ENCODE results near the gene HSH2D.
A peak's percentile ranks its signal among the peaks of the same experiment; 100 is the strongest.

Gene HSH2D

GRCh38 chr19:16199275-16199932, 55.9 kb downstream of the HSH2D start:
- no peaks in the 10 kb centered on the region for H3K27me3 ChIP-seq (ENCODE audit: control insufficient read depth, insufficient read depth, low read length)
- H3K4me1 ChIP-seq (ENCODE audit: control insufficient read depth, insufficient read depth, low read length), result peaks cover 41% of the 10 kb centered on the region
- no peaks in the 10 kb centered on the region for H3K9me3 ChIP-seq (replicated peaks; ENCODE audit: low read length)
- peak overlapping the region; percentile 96 for H3K4me3 ChIP-seq (ENCODE audit: low read length)
- peaks cover 32% of the 10 kb centered on the region for H3K36me3 ChIP-seq (ENCODE audit: insufficient read depth, low read length)
- H3K4me2 ChIP-seq (ENCODE audit: low read length), result peak overlapping the region; percentile 82
- H3K9ac ChIP-seq (ENCODE audit: low read depth, low read length), result peak overlapping the region; percentile 96

- peaks cover 38% of the 10 kb centered on the region for H3K36me3 ChIP-seq (ENCODE audit: insufficient read depth, low read length)
- peak overlapping the region; percentile 82 for H3K4me2 ChIP-seq (ENCODE audit: low read length)
- no peaks in the 10 kb centered on the region for H3K9me3 ChIP-seq (replicated peaks; ENCODE audit: low read length)
- H3K27me3 ChIP-seq (ENCODE audit: control insufficient read depth, insufficient read depth, low read length), result no peaks in the 10 kb centered on the region
- H3K4me3 ChIP-seq (ENCODE audit: low read length), result peak overlapping the region; percentile 96
- no peak overlapping the region for H3K9ac ChIP-seq (ENCODE audit: low read depth, low read length)
- peaks cover 37% of the 10 kb centered on the region for H3K4me1 ChIP-seq (ENCODE audit: control insufficient read depth, insufficient read depth, low read length)
Measured at GRCh38 chr19:16200038-16201010, 56.8 kb downstream of the HSH2D start.

- H3K9ac ChIP-seq (ENCODE audit: low read depth, low read length), result no peak overlapping the region
- no peak overlapping the region for H3K4me3 ChIP-seq (ENCODE audit: low read length)
- no peak overlapping the region for H3K4me2 ChIP-seq (ENCODE audit: low read length)
- H3K36me3 ChIP-seq (ENCODE audit: insufficient read depth, low read length), result peaks cover 44% of the 10 kb centered on the region
- H3K27me3 ChIP-seq (ENCODE audit: control insufficient read depth, insufficient read depth, low read length), result no peaks in the 10 kb centered on the region
- peaks cover 31% of the 10 kb centered on the region for H3K4me1 ChIP-seq (ENCODE audit: control insufficient read depth, insufficient read depth, low read length)
- no peaks in the 10 kb centered on the region for H3K9me3 ChIP-seq (replicated peaks; ENCODE audit: low read length)
Measured at GRCh38 chr19:16201011-16201391, 57.5 kb downstream of the HSH2D start.

GRCh38 chr19:16202320-16203255, 59.1 kb downstream of the HSH2D start:
- Histone ChIP-seq H3K27me3 (ENCODE audit: control insufficient read depth, insufficient read depth, low read length) (no peaks in the 10 kb centered on the region), H3K4me3 (ENCODE audit: low read length) (no peak overlapping the region), H3K9ac (ENCODE audit: low read depth, low read length) (no peak overlapping the region), H3K9me3 (replicated peaks; ENCODE audit: low read length) (no peaks in the 10 kb centered on the region), H3K36me3 (ENCODE audit: insufficient read depth, low read length) (peaks cover 57% of the 10 kb centered on the region), H3K4me2 (ENCODE audit: low read length) (no peak overlapping the region), H3K4me1 (ENCODE audit: control insufficient read depth, insufficient read depth, low read length) (peaks cover 18% of the 10 kb centered on the region)

GRCh38 chr19:16203256-16204004, 59.9 kb downstream of the HSH2D start:
- Histone ChIP-seq H3K9ac (ENCODE audit: low read depth, low read length) (no peak overlapping the region), H3K4me1 (ENCODE audit: control insufficient read depth, insufficient read depth, low read length) (peaks cover 18% of the 10 kb centered on the region), H3K27me3 (ENCODE audit: control insufficient read depth, insufficient read depth, low read length) (no peaks in the 10 kb centered on the region), H3K4me3 (ENCODE audit: low read length) (no peak overlapping the region), H3K9me3 (replicated peaks; ENCODE audit: low read length) (no peaks in the 10 kb centered on the region), H3K4me2 (ENCODE audit: low read length) (no peak overlapping the region), H3K36me3 (ENCODE audit: insufficient read depth, low read length) (peaks cover 66% of the 10 kb centered on the region)

- peaks cover 13% of the 10 kb centered on the region for H3K4me1 ChIP-seq (ENCODE audit: control insufficient read depth, insufficient read depth, low read length)
- no peaks in the 10 kb centered on the region for H3K9me3 ChIP-seq (replicated peaks; ENCODE audit: low read length)
- no peaks in the 10 kb centered on the region for H3K27me3 ChIP-seq (ENCODE audit: control insufficient read depth, insufficient read depth, low read length)
- no peak overlapping the region for H3K4me3 ChIP-seq (ENCODE audit: low read length)
- no peak overlapping the region for H3K4me2 ChIP-seq (ENCODE audit: low read length)
- H3K36me3 ChIP-seq (ENCODE audit: insufficient read depth, low read length), result peaks cover 71% of the 10 kb centered on the region
- no peak overlapping the region for H3K9ac ChIP-seq (ENCODE audit: low read depth, low read length)
Measured at GRCh38 chr19:16204005-16204294, 60.5 kb downstream of the HSH2D start.

- no peak overlapping the region for H3K4me2 ChIP-seq (ENCODE audit: low read length)
- peaks cover 85% of the 10 kb centered on the region for H3K36me3 ChIP-seq (ENCODE audit: insufficient read depth, low read length)
- no peaks in the 10 kb centered on the region for H3K4me1 ChIP-seq (ENCODE audit: control insufficient read depth, insufficient read depth, low read length)
- no peak overlapping the region for H3K9ac ChIP-seq (ENCODE audit: low read depth, low read length)
- H3K27me3 ChIP-seq (ENCODE audit: control insufficient read depth, insufficient read depth, low read length), result no peaks in the 10 kb centered on the region
- H3K9me3 ChIP-seq (replicated peaks; ENCODE audit: low read length), result no peaks in the 10 kb centered on the region
- no peak overlapping the region for H3K4me3 ChIP-seq (ENCODE audit: low read length)
Measured at GRCh38 chr19:16205205-16206045, 61.9 kb downstream of the HSH2D start.

- H3K27me3 ChIP-seq (ENCODE audit: control insufficient read depth, insufficient read depth, low read length), result no peaks in the 10 kb centered on the region
- H3K4me2 ChIP-seq (ENCODE audit: low read length), result no peak overlapping the region
- H3K4me3 ChIP-seq (ENCODE audit: low read length), result no peak overlapping the region
- peaks cover 87% of the 10 kb centered on the region for H3K36me3 ChIP-seq (ENCODE audit: insufficient read depth, low read length)
- H3K9me3 ChIP-seq (replicated peaks; ENCODE audit: low read length), result no peaks in the 10 kb centered on the region
- H3K9ac ChIP-seq (ENCODE audit: low read depth, low read length), result no peak overlapping the region
- no peaks in the 10 kb centered on the region for H3K4me1 ChIP-seq (ENCODE audit: control insufficient read depth, insufficient read depth, low read length)
Measured at GRCh38 chr19:16206046-16206605, 62.6 kb downstream of the HSH2D start.

- no peaks in the 10 kb centered on the region for H3K4me1 ChIP-seq (ENCODE audit: control insufficient read depth, insufficient read depth, low read length)
- peaks cover 88% of the 10 kb centered on the region for H3K36me3 ChIP-seq (ENCODE audit: insufficient read depth, low read length)
- no peaks in the 10 kb centered on the region for H3K9me3 ChIP-seq (replicated peaks; ENCODE audit: low read length)
Measured at GRCh38 chr19:16206637-16207036, 63.2 kb downstream of the HSH2D start.

GRCh38 chr19:16207063-16207462, 63.6 kb downstream of the HSH2D start:
- H3K9me3 ChIP-seq (replicated peaks; ENCODE audit: low read length), result no peaks in the 10 kb centered on the region
- no peaks in the 10 kb centered on the region for H3K27me3 ChIP-seq (ENCODE audit: control insufficient read depth, insufficient read depth, low read length)
- no peak overlapping the region for H3K4me3 ChIP-seq (ENCODE audit: low read length)
- no peaks in the 10 kb centered on the region for H3K4me1 ChIP-seq (ENCODE audit: control insufficient read depth, insufficient read depth, low read length)
- no peak overlapping the region for H3K4me2 ChIP-seq (ENCODE audit: low read length)
- H3K36me3 ChIP-seq (ENCODE audit: insufficient read depth, low read length), result peaks cover 88% of the 10 kb centered on the region
- H3K9ac ChIP-seq (ENCODE audit: low read depth, low read length), result no peak overlapping the region

More at GRCh38 chr19:16206637-16207036, 63.2 kb downstream of the HSH2D start:
- no peak overlapping the region for H3K4me2 ChIP-seq (ENCODE audit: low read length)
- H3K4me3 ChIP-seq (ENCODE audit: low read length), result no peak overlapping the region
- H3K9ac ChIP-seq (ENCODE audit: low read depth, low read length), result no peak overlapping the region
- H3K27me3 ChIP-seq (ENCODE audit: control insufficient read depth, insufficient read depth, low read length), result no peaks in the 10 kb centered on the region

All from skeletal muscle satellite cell (primary cell).